ENCODE measurements around the gene ACLY. TPM values are rescaled to one million over a fixed set of nuclear protein-coding genes. Genes with fewer than 3 reads are reported as not detected.

The ACLY gene
- total and polyA plus RNA-seq, 2 of the 13 experiments (the other 11 are each of a cell fraction or from before 2014, with no cell fraction given) = 111 to 218 TPM

GRCh38 chr17:41894791-41895331 lies 23.9 kb downstream of the ACLY start (continued):
- TF ChIP-seq HINFP (CRISPR knock-in tag; IDR thresholded peaks at IDR 0.05; ENCODE audit: low read depth) (no peak), XBP1 (CRISPR knock-in tag; IDR thresholded peaks at IDR 0.05) (no peak), ATF7-NPFF (CRISPR knock-in tag; IDR thresholded peaks at IDR 0.05; ENCODE audit: low read depth) (no peak)

- no peaks in the 10 kb centered on the region for H3K27me3 ChIP-seq (ENCODE audit: control insufficient read depth in 1 of 2, insufficient read depth in 2 of 2, low read length in 2 of 2)
- H3K4me2 ChIP-seq (ENCODE audit: low read depth, low read length) = no peak overlapping the region
- H4K20me1 ChIP-seq (ENCODE audit: insufficient read depth, low read length) = no peaks in the 10 kb centered on the region
- no peak overlapping the region for H3K27ac ChIP-seq (ENCODE audit: extremely low read length, insufficient read depth, low read length)
- in situ Hi-C loops (cut with HindIII; ENCODE audit: extremely low pct_ligation_motif_present, low pct_unique_long_range_greater_than_20kb) = no loop called here
- H3K36me3 ChIP-seq (replicated peaks in 1 of 2; ENCODE audit: control insufficient read depth in 1 of 2, insufficient read depth in 2 of 2, low read length in 2 of 2) = peaks cover 41 to 81% of the 10 kb centered on the region in 2 experiments
- intact Hi-C loops (cut with micrococcal nuclease; ENCODE audit: unreplicated experiment) = no loop called here
- ChIA-PET POLR2A (interaction anchor here (1.6 to 3.8 kb wide), 4 partner anchors 15 to 37 kb away, joined by 5 to 18 read pairs (median 12); partner anchors contain the start of genes ACLY, KLHL11 and ODAD4), CTCF (ENCODE audit: low intra/inter-chr PET ratio, low total read pairs) (no interaction called here)
- TF ChIP-seq ZBTB20 (CRISPR knock-in tag; IDR thresholded peaks at IDR 0.05; ENCODE audit: borderline replicate concordance, low read depth) = no peak
- no peak for TF ChIP-seq ERF (CRISPR knock-in tag; IDR thresholded peaks at IDR 0.05)
- TF ChIP-seq CREM (IDR thresholded peaks at IDR 0.05) = no peak
- no peak for TF ChIP-seq CREM (CRISPR knock-in tag; IDR thresholded peaks at IDR 0.05)
- no peak for TF ChIP-seq ARID5B (CRISPR knock-in tag; IDR thresholded peaks at IDR 0.05)
- no peak for TF ChIP-seq ZUFSP (CRISPR knock-in tag; IDR thresholded peaks at IDR 0.05; ENCODE audit: borderline replicate concordance)
- no peak for TF ChIP-seq ZNF740 (CRISPR knock-in tag; IDR thresholded peaks at IDR 0.05)
- no peak for TF ChIP-seq ADNP (CRISPR knock-in tag; IDR thresholded peaks at IDR 0.05)
- TF ChIP-seq SIN3A (IDR thresholded peaks at IDR 0.05; ENCODE audit: borderline replicate concordance, low read depth, low read length) = 0 out of 2 replicates have a peak, but pooled peaks have one; percentile 19
- TF ChIP-seq MAFF (IDR thresholded peaks at IDR 0.05; ENCODE audit: low read depth, low read length) = peak; percentile 70
- peak; percentile 65 to 79 for TF ChIP-seq MAFK (conservative IDR thresholded peaks at IDR 0.05 in 1 of 2, IDR thresholded peaks at IDR 0.05 in 1 of 2; ENCODE audit: low read length in 2 of 2)
- no peak for TF ChIP-seq TAF15 (IDR thresholded peaks at IDR 0.05; ENCODE audit: low read depth, low read length, poor library complexity, severe bottlenecking)
- DNase-seq (ENCODE audit: low spot score) = no peak
- WGBS (ENCODE audit: low lambda C conversion rate) = 96% methylated on average over 3 of the region's 3 CpGs
- ATAC-seq = no peak
- FAIRE-seq = no peak
- no peaks in the 10 kb centered on the region for H3K9me3 ChIP-seq (ENCODE audit: low read length)
- no TSS peak for BruUV-seq (replicated peaks)
- no peak overlapping the region for H3K4me3 ChIP-seq (replicated peaks in 1 of 3; ENCODE audit: insufficient read depth in 1 of 3, low read depth in 2 of 3, low read length in 3 of 3)
- no peak overlapping the region for H3K9ac ChIP-seq (ENCODE audit: insufficient read depth, low read depth, low read length)
- H2AFZ ChIP-seq (ENCODE audit: low read length) = no peak overlapping the region
- peaks cover 35% of the 10 kb centered on the region for H3K4me1 ChIP-seq (ENCODE audit: insufficient read depth, low read length)
- H3K79me2 ChIP-seq (ENCODE audit: insufficient read depth, low read length) = no peaks in the 10 kb centered on the region
Observed at GRCh38 chr17:41893384-41893783, 25.4 kb downstream of the ACLY start.

Measured in HepG2 (cell line).